HG02588 (cell line): ENCODE results near the gene SPSB2.
"Not testable (repeated sequence)": the region's sequence is repeated elsewhere in the genome, so short reads cannot be mapped to it uniquely, and the experiment has no call there.

Experiments used
- ATAC-seq: cut with Tn5 transposase; IDR thresholded peaks from one replicate; pipeline ENCODE4 v1.9.1; 2021; ENCODE audit warnings: mild to moderate bottlenecking, moderate library complexity; ENCODE audit not compliant: unreplicated experiment

SPSB2 gene

DNA sequence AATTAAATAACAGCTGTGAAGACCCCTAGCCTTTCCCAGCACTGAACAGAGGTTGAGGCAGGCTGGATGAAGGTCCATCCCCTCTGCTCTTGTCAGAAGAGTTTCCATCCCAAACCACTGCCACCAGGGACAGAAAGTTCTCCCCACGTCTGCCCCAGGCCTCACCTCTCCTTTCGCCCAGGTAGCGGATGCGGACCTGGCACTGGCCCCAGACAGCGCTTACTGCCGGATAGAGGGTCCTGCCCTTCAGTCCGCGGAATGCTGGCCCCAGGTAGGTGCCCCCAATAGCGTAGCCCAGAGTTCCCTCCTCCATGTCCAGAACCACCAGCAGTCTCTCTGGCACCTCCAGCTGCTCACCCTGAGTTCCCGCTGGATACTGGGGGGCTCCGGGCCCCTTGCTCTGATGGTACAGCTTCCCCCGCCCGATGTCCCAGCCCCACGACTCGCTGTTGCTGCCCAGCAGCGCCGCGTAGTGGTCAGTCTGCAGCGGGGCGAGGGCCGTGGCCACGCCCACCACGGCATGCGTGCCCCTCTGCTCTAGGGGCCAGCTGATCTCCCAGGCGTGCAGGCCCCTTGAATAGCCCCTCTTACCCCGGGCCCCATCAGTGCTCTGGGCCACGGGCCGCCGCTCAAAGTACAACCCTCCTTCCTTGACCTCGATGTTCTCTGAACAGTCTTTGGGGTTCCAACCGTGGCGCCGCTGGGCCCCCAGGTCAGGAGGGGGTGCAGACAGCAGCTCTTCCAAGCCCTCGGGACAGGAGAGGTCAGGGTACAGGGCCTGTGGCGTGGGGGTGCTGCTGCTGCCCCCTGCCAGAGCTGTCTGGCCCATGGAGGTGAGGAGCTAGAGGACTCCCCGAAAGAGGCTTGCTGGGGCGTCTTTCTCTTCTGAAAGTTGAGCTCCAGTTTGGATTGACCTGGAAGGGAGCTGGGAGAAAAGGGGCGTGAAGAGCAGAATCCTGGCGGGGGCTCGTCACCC, 742 bp downstream of the SPSB2 start:
- ATAC-seq = peak; percentile 32

DNA sequence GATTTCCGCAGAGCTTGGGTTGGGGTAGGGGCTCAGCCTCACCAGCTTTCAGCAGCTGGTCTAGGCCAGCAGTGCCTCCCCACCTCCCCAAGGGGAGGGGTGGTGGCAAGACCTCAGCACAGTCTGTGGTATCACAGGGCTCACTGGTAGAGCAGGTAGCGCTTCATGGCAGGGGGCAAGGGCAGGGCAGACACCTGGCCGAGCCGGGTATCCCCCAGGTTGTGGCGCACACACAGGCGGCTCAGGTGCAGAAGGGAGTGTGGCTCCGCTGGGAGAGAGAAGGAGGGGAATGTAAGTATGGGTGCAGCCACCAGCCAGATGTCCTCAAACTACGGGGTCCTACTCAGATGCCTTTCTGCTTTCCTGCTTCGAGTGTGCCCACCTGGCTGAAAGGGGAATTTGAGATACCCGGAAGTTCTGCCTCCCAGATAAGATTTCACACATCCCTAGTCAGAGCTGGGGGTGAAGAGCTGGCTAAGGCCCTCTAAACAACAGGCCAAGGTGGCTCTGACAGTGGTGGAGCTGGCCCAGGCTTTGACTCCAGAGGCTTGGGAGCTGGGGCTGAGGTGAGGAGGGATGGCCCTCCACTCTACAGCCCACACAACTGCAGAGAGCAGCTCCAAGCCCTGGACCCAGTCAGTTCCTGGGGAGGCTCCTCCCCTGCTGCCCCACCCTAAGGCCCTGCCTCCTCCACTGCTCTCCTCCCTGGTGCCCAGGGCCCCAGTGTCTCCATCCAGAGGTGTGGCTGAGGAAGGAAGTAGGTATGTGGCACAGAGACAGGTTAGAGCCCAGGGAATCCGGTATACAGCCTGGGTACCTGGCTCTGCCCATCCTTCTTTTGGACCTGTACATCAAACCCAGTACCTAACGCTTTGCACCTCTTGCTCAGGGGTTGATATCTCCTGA, 1.8 kb downstream of the SPSB2 start:
- ATAC-seq = no peak

GRCh38 chr12:6870304-6870703, 2.8 kb downstream of the SPSB2 start:
- ATAC-seq = not testable (repeated sequence)

- ATAC-seq = no peak
These were observed 3.8 kb downstream of the SPSB2 start for GRCh38 chr12:6869049-6870021.

DNA sequence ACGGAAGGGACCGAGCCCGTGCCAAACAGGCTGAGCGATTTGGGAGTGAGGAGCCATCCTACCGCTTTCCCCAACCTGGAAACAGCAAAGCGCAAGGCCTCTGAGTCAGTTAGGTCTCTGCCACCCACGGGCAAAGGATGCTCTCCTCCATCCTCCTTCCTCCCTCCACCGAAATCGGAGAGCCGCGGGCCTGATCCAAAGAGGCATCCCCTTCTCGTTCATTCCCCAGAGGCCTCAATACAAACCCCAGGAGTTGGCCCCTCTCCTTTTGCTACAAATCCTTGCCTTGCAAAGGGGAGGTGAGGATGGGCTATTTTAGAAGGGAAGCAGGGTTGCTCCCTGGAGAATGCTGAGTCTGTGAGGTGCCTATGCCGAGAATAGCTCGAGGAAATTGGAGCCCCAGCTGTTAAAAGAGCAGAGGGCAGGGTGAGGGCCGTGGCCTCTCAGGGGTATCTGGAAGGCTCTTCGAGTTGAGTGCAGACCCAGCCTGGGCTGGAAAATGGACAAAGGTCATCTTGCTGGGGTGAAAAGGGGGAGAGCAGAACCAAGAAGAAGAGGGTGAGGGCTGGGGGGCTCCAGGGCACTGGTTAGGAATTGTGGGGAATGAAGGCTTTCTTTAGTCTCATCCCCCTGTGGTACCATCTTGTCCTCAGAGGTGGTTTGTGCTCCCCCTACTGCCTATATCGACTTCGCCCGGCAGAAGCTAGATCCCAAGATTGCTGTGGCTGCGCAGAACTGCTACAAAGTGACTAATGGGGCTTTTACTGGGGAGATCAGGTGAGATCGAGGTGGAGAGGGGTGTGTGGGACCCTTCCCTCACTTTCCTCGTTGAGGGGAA, 4.7 kb downstream of the SPSB2 start:
- ATAC-seq = no peak

DNA sequence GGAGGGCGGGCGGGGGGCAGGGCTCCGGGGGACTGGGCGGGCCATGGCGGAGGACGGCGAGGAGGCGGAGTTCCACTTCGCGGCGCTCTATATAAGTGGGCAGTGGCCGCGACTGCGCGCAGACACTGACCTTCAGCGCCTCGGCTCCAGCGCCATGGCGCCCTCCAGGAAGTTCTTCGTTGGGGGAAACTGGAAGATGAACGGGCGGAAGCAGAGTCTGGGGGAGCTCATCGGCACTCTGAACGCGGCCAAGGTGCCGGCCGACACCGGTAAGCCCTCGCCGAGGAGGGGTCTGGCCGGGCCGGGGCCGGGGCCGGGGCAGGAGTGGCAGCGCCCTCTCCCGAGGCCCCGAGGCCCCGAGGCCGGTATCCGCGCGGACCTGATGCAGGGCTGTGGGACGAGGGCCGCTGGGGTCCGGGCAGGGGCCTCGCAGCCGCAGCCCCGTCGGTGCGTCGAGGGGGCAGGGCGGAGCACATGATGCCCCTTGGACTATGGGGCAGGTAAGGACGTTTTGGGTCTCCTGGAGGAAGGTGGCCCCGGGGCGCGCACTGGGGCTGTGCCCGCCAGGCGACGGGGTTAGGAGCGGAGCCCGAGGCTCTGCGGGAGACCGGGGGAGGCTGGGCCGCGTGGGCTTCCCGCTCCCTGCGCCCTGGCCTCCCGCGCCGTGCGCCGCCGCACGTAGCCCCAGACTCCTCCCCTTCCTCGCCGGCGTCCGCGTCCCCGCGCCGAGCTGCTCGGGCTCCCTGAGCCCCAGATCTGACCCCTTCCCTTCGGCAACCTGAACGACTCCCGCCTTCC, 5.5 kb downstream of the SPSB2 start, which contains the start of gene TPI1:
Gene TPI1 (plus strand): TSS at position 119 of the 798 bp plus-strand sequence. CDS start 36 bp downstream, at position 155.
- ATAC-seq = peak; percentile 50

GRCh38 chr12:6866920-6867412, 6.1 kb downstream of the SPSB2 start:
- ATAC-seq = peak; percentile 14

DNA sequence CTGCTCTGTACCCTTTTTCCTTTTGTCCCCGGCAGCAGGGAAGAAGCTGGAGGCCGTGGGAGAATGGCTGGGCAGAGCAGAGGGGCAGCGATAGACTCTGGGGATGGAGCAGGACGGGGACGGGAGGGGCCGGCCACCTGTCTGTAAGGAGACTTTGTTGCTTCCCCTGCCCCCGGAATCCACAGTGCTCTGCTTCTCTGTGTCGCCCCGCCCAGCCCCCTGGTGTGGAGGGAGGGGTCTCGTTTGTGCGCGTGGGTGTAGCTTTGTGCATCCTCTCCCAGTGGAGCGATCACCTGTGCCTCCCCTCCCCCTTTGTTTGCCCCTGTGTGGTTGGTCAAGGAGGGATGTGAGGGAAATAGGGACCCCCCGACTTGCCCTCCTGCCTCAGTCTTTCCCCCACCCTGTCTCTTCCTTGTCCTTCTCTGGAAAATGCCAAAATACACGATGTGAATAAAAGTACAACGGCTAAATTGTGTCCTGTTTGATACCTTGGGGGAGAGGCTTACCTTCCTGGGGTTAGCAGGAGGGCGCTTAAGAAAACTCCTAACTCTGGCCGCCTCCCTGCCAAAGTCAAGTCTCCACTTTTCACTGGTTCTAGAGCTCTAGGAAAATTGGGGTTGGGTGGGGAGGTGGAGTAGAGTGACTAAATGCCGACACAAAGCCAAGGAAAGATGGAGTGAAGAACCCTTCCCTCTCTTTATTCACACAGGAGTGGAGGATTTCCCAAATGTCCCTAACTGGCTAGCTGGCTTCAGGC, 6.8 kb downstream of the SPSB2 start:
- no peak for ATAC-seq

GRCh38 chr12:6865307-6865706, 7.8 kb downstream of the SPSB2 start:
- not testable (repeated sequence) for ATAC-seq

DNA sequence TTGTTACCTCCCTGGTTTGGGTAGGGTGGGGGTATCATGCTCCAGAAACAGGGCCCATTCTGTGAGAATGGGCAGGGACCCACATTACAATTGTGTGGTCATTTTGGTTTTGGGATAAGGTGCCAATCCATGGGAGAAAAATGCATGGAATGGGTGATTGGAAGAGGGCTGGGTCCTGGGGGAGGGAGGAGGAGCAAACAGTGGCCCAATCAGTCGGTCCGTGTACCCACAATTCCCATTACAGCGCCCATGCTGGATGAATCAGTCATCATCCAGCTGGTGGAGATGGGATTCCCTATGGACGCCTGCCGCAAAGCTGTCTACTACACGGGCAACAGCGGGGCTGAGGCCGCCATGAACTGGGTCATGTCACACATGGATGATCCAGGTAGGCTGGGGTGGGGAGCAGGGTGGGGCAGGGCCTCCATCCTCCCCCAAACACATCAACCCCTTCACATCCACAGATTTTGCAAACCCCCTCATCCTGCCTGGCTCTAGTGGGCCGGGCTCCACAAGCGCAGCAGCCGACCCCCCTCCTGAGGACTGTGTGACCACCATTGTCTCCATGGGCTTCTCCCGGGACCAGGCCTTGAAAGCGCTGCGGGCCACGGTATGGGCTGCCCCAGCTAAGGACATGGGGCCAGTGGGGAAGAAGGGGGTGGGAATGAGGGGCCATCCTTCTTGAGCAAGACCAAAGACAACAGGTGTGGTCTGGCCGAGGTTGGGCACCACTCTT, 9.3 kb downstream of the SPSB2 start:
- ATAC-seq = no peak

DNA sequence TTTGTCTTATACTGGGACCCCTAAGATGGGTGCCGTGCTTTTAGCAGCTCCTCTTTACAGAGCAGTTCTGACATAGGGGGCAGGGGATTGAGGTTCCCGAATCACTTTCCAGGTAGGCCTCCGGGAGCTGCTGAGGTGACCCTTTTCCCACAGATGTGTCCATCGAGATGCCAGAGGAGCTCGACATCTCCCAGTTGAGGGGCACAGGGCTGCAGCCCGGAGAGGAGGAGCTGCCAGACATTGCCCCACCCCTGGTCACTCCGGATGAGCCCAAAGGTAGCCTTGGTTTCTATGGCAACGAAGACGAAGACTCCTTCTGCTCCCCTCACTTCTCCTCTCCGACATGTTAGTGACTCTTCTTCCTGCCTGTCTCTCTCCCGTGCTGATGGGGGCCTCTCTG, 10.1 kb downstream of the SPSB2 start:
- ATAC-seq = no peak

GRCh38 chr12:6861391-6861790, 11.7 kb downstream of the SPSB2 start:
- no peak for ATAC-seq

DNA sequence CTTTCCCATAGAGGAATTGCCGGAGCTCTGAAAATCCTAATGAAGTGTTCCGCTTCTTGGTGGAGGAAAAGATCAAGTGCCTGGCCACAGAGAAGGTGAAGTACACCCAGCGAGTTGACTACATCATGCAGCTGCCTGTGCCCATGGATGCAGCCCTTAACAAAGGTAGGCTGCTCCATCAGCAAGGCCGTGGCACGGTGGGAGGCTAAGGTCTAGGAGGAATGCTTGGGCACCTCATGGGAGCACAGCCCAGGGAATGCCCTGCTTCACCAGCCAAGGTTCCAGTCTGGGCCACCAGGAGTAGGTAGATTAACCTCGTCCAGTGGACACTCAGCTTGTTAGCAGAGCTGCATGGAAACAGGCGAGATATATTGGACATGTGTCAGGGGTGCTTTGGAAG, 12.2 kb downstream of the SPSB2 start:
- no peak for ATAC-seq

GRCh38 chr12:6860116-6860515, 13.0 kb downstream of the SPSB2 start:
- ATAC-seq = no peak

DNA sequence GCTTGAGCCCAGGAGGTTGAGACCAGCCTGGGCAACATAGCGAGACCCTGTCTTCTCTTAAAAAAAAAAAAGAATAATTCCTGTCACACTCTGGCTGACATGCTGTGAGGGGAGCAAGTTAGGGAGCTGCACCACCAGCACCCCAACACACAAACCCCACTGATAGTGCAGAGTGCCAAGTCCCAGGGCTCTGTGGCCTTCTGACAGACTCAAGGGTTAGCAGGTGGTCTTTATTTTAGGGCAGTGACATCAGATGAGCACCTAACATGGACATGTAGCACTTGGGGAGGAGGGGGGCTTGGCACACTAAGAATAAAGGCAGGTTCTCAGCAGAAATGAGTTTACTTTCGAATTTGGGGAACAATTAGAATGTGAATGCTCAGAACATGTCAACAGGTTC, 14.3 kb downstream of the SPSB2 start:
- ATAC-seq = no peak

DNA sequence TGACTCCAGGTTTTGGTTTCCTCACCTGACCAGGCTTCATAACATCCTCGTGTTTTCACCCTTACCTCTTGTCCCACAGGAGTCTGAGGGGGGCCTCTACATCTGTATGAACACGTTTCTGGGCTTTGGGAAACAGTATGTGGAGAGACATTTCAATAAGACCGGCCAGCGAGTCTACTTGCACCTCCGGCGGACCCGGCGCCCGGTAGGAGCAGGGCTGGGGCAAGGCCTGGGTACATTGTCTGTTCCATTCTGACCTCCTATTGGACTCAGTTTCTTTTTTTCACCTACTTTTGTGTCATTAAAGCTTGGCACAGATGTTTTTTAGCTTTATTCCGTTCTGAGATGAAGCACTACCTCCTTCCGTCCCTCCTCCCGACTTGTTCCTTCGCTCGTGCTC, 17.8 kb downstream of the SPSB2 start:
- no peak for ATAC-seq

GRCh38 chr12:6854036-6854435, 19.1 kb downstream of the SPSB2 start:
- ATAC-seq = no peak
